Tibial nerve (tissue), 4 donors: ENCODE measurements around the gene MAPK1. TPM values are rescaled to one million over a fixed set of nuclear protein-coding genes. Genes with fewer than 3 reads are reported as not detected.

ENCODE experiments used
- DNase-seq, 2 donors: peaks; one replicate each; pipeline ENCODE4 v3.0.0-alpha.2; 2019; ENCODE audit warnings: low spot score in 2 of 2
- H3K27ac ChIP-seq, 4 donors: fragments of 200-600 bp; sonication (generic) in 3 of 4; one replicate each; pipeline ENCODE4 v1.5.1; 2017 to 2019; ENCODE audit warnings: mild to moderate bottlenecking in 1 of 4
- H3K27me3 ChIP-seq, 2 donors: fragments of 200-600 bp; sonication (generic) in 1 of 2; one replicate each; pipeline versions ENCODE4 v1.5.1 to v1.6.0; 2017 to 2019
- H3K36me3 ChIP-seq, 3 donors: fragments of 200-600 bp; sonication (generic); one replicate each; pipeline ENCODE4 v1.5.1; 2018 to 2019
- H3K4me1 ChIP-seq, 4 donors: fragments of 200-600 bp; sonication (generic) in 3 of 4; one replicate each; pipeline ENCODE4 v1.5.1; 2017 to 2019
- H3K4me3 ChIP-seq, 4 donors: fragments of 200-600 bp; sonication (generic) in 3 of 4; one replicate each; pipeline ENCODE4 v1.5.1; 2017 to 2019; ENCODE audit warnings: mild to moderate bottlenecking in 1 of 4, moderate library complexity in 1 of 4
- H3K9me3 ChIP-seq, 4 donors: fragments of 200-600 bp; sonication (generic) in 3 of 4; one replicate each; pipeline ENCODE4 v1.5.1; 2017 to 2019
- CTCF ChIP-seq, 5 experiments: fragments of 200-600 bp in 3 of 5; fragments of 450-650 bp in 2 of 5; sonication (generic) in 3 of 5; IDR thresholded peaks; one replicate each; pipeline ENCODE4 v1.5.1; 2016 to 2019; ENCODE audit warnings: antibody characterized with exemption in 5 of 5, mild to moderate bottlenecking in 3 of 5, moderate library complexity in 2 of 5
- POLR2A ChIP-seq, 2 donors: fragments of 450-650 bp; IDR thresholded peaks; one replicate each; pipeline ENCODE4 v1.6.1; 2017; ENCODE audit warnings: antibody characterized with exemption in 2 of 2, mild to moderate bottlenecking in 2 of 2, moderate library complexity in 2 of 2
- WGBS, 2 donors: methylation state at CpG; one replicate each; pipeline ENCODE4 v1.1.5; 2018; 5-methylcytosine and 5-hydroxymethylcytosine counted together
- small RNA-seq: library from RNA; depleted of rRNA; stranded (forward); fragments of <200 nt; gene quantifications from one replicate; pipeline ENCODE3, GENCODE V24; 2016
- total RNA-seq, 4 donors: library from RNA; depleted of rRNA; stranded (reverse); fragments of >200 nt; gene quantifications; one replicate each; pipeline ENCODE4 v1.1.0, GENCODE V29; 2016

Gene MAPK1
- total RNA-seq, 4 donors from 2014 or later: 58.1 to 95.3 (median 73.1) TPM

- H3K9me3 ChIP-seq: no peaks in the 10 kb centered on the region
- no peaks in the 10 kb centered on the region for H3K27me3 ChIP-seq
- H3K4me3 ChIP-seq: no peak overlapping the region
- H3K27ac ChIP-seq: no peak overlapping the region
- H3K4me1 ChIP-seq: peaks cover 0 to 14% (median 1%) of the 10 kb centered on the region in 4 donors
- 98 to 100% methylated on average over 6 of the region's 6 CpGs for WGBS, 2 donors
- peaks cover 0 to 15% (median 0%) of the 10 kb centered on the region in 3 donors for H3K36me3 ChIP-seq
- DNase-seq: no peak
- no peak for TF ChIP-seq POLR2A (IDR thresholded peaks at IDR 0.05)
Measured at GRCh38 chr22:21708960-21709359, 158.5 kb downstream of the MAPK1 start.

- DNase-seq: no peak
- Histone ChIP-seq H3K9me3 (no peaks in the 10 kb centered on the region), H3K4me3 (no peak overlapping the region), H3K27ac (no peak overlapping the region), H3K27me3 (no peaks in the 10 kb centered on the region), H3K4me1 (peaks cover 0 to under 1% (median 0%) of the 10 kb centered on the region in 4 donors), H3K36me3 (peaks cover 0 to 28% (median 0%) of the 10 kb centered on the region in 3 donors)
- 62 to 79% methylated on average over 2 to 3 of the region's 3 CpGs for WGBS, 2 donors
- TF ChIP-seq CTCF (IDR thresholded peaks at IDR 0.05): no peak
- TF ChIP-seq POLR2A (IDR thresholded peaks at IDR 0.05): no peak
Measured at GRCh38 chr22:21707677-21708076, 159.8 kb downstream of the MAPK1 start.

Small RNA genes within 50 kb of the gene (small RNA-seq; reads per million reads assigned to genes)
- gene RN7SL280P (not detected), gene RNA5SP493 (not detected)

Other genes starting within 250 kb of the MAPK1 start
- gene YDJC, start 237.6 kb downstream of the MAPK1 start, total RNA-seq: 10 to 100 TPM; 28.0 to 61.2 (median 36.0) TPM
- 1 to 10 TPM in 1 of 4 donors, under 1 TPM in 3; 0.22 to 2.0 (median 0.36) TPM for gene CCDC116, start 234.9 kb downstream of the MAPK1 start, total RNA-seq
- gene SDF2L1, start 225.3 kb downstream of the MAPK1 start, total RNA-seq: 10 to 100 TPM; 11.4 to 62.7 (median 31.5) TPM
- 10 to 100 TPM; 29.1 to 42.3 (median 31.5) TPM for gene PPIL2, start 201.6 kb downstream of the MAPK1 start, total RNA-seq
- gene YPEL1, start 131.9 kb downstream of the MAPK1 start, total RNA-seq: 10 to 100 TPM in 3 of 4 donors, 1 to 10 TPM in 1; 6.3 to 43.1 (median 16.5) TPM
- 10 to 100 TPM; 59.4 to 78.3 (median 67.2) TPM for gene PPM1F, start 85.2 kb upstream of the MAPK1 start, total RNA-seq
- gene TOP3B, start 115.1 kb upstream of the MAPK1 start, total RNA-seq: 10 to 100 TPM; 24.3 to 68.1 (median 48.4) TPM